GM23248 (cell line): ENCODE measurements around the gene TGM2. TPM values are rescaled to one million over a fixed set of nuclear protein-coding genes. Genes with fewer than 3 reads are reported as not detected.

Experiments used
- DNase-seq: peaks from one replicate; pipeline ENCODE4 v3.0.0-alpha.2; 2015
- H2AFZ ChIP-seq: fragments of 200-600 bp; sonication (generic); 2 replicates; pipeline ENCODE4 v1.6.1; 2016; ENCODE audit warnings: antibody characterized with exemption
- H3F3A ChIP-seq: fragments of 200-600 bp; sonication (generic); 2 replicates; pipeline ENCODE4 v1.6.1; 2016; ENCODE audit warnings: mild to moderate bottlenecking, antibody characterized with exemption, mixed run types; ENCODE audit not compliant: insufficient read depth
- H3K27ac ChIP-seq: fragments of 200-600 bp; sonication (generic); 2 replicates; pipeline ENCODE4 v1.5.1; 2016; ENCODE audit warnings: mild to moderate bottlenecking
- H3K27me3 ChIP-seq: fragments of 200-600 bp; sonication (generic); replicated peaks from 2 replicates; pipeline ENCODE4 v1.6.1; 2016; ENCODE audit warnings: mild to moderate bottlenecking; ENCODE audit not compliant: insufficient read depth
- H3K36me3 ChIP-seq: fragments of 200-600 bp; sonication (generic); 2 replicates; pipeline ENCODE4 v1.6.1; 2016; ENCODE audit warnings: low read depth, mild to moderate bottlenecking
- H3K4me1 ChIP-seq: fragments of 200-600 bp; sonication (generic); 2 replicates; pipeline ENCODE4 v1.6.1; 2016; ENCODE audit warnings: mild to moderate bottlenecking; ENCODE audit not compliant: insufficient read depth
- H3K4me2 ChIP-seq: fragments of 200-600 bp; sonication (generic); one replicate; pipeline ENCODE4 v1.6.1; 2016; ENCODE audit warnings: mild to moderate bottlenecking; ENCODE audit not compliant: unreplicated experiment
- H3K4me3 ChIP-seq: fragments of 200-600 bp; sonication (generic); 2 replicates; pipeline ENCODE4 v1.5.1; 2016; ENCODE audit warnings: mild to moderate bottlenecking
- H3K79me2 ChIP-seq: fragments of 200-600 bp; sonication (generic); 2 replicates; pipeline ENCODE4 v1.6.1; 2016; ENCODE audit warnings: mild to moderate bottlenecking; ENCODE audit not compliant: insufficient read depth
- H3K9ac ChIP-seq: fragments of 200-600 bp; sonication (generic); 2 replicates; pipeline ENCODE4 v1.6.1; 2016; ENCODE audit warnings: mild to moderate bottlenecking
- H3K9me2 ChIP-seq: fragments of 200-600 bp; sonication (generic); 2 replicates; pipeline ENCODE4 v1.6.1; 2016; ENCODE audit warnings: mixed run types, mild to moderate bottlenecking, moderate library complexity; ENCODE audit not compliant: insufficient read depth
- H3K9me3 ChIP-seq: fragments of 200-600 bp; sonication (generic); one replicate; pipeline ENCODE4 v1.6.1; 2017; ENCODE audit warnings: low read depth
- H4K20me1 ChIP-seq: fragments of 200-600 bp; sonication (generic); 2 replicates; pipeline ENCODE4 v1.6.0; 2016; ENCODE audit not compliant: insufficient read depth
- EZH2 ChIP-seq: fragments of 200-600 bp; sonication (generic); IDR thresholded peaks from 2 replicates; pipeline ENCODE4 v1.6.1; 2018; ENCODE audit warnings: antibody characterized with exemption, mild to moderate bottlenecking; ENCODE audit not compliant: insufficient read depth, poor library complexity, severe bottlenecking
- EZH2phosphoT487 ChIP-seq: fragments of 200-600 bp; sonication (generic); IDR thresholded peaks from 2 replicates; pipeline ENCODE4 v1.6.1; 2018; ENCODE audit warnings: antibody characterized with exemption, moderate library complexity, mild to moderate bottlenecking, low read depth; ENCODE audit not compliant: insufficient read depth
- WGBS, 2 experiments: methylation state at CpG; one replicate each; pipeline ENCODE4 v1.1.6; 2015 to 2017; ENCODE audit warnings: low lambda C conversion rate in 2 of 2, low coverage in 1 of 2; ENCODE audit errors: missing lambda C conversion rate in 2 of 2; 5-methylcytosine and 5-hydroxymethylcytosine counted together
- in situ Hi-C: fragments of 300-500 bp; cut with MboI; formaldehyde crosslinking; loops from 2 replicates; pipeline ENCODE4 v1.15.0; 2020
- polyA plus RNA-seq: library from polyadenylated mRNA; unstranded; fragments of >200 nt; fragmentation: Nextera tagmentation; extraction: Ambion mirVana; gene quantifications from 2 replicates; pipeline ENCODE4 v1.2.1, GENCODE V29; 2016
- total RNA-seq: library from RNA; depleted of rRNA; stranded (reverse); fragments of >200 nt; shearing (Covaris generic); gene quantifications from 2 replicates; pipeline ENCODE4 v1.2.3, GENCODE V29; 2014

TGM2 gene
- total and polyA plus RNA-seq, 2 experiments from 2014 or later, result 254 to 311 TPM

DNA sequence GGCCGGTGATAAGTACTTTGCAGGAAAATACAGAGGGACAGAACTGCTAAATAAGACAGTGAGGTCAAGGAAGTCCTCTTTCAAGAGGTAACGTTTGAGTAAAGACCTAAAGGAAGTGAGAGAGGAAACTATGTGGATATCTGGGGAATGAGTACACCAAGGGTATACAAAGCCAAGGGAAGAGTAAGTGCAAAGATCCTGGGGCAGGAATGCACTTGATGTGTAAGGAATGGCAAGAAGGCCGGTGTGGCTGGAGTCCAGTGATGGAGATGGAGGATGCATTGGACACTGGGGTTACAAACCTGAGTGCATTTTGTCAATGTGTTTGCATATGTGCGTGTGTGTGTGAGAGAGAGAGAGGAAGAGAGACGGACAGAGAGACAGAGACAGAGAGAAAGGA, 32.1 kb upstream of the TGM2 start:
- peak overlapping the region; percentile 55; the same call in 1 of the 2 replicates for H3K27ac ChIP-seq
- H3K27me3 ChIP-seq, result no peaks in the 10 kb centered on the region
- H3F3A ChIP-seq, result peaks cover 6% of the 10 kb centered on the region; the same call in 1 of the 2 replicates
- H3K4me2 ChIP-seq, result no peak overlapping the region
- 80 to 94% methylated on average over 5 of the region's 5 CpGs for WGBS, 2 experiments
- no peaks in the 10 kb centered on the region for H4K20me1 ChIP-seq
- no peaks in the 10 kb centered on the region for H3K36me3 ChIP-seq
- no peaks in the 10 kb centered on the region for H3K9me3 ChIP-seq
- H3K4me1 ChIP-seq, result peaks cover 17% of the 10 kb centered on the region; the same call in 1 of the 2 replicates
- no peak overlapping the region for H3K9ac ChIP-seq
- in situ Hi-C loops, result no loop called here
- H2AFZ ChIP-seq, result no peak overlapping the region
- TF ChIP-seq EZH2phosphoT487, result no peak
- no peak for TF ChIP-seq EZH2
- no peak overlapping the region for H3K4me3 ChIP-seq
- no peak for DNase-seq
- H3K9me2 ChIP-seq, result no peaks in the 10 kb centered on the region
- H3K79me2 ChIP-seq, result no peaks in the 10 kb centered on the region

- no peaks in the 10 kb centered on the region for H3K36me3 ChIP-seq
- H3K9ac ChIP-seq, result 0 out of 2 replicates have a peak overlapping the region, but pooled peaks have one; percentile 27
- H3K4me2 ChIP-seq, result no peak overlapping the region
- in situ Hi-C loops, result no loop called here
- H3K9me3 ChIP-seq, result no peaks in the 10 kb centered on the region
- peaks cover 16% of the 10 kb centered on the region; the same call in 1 of the 2 replicates for H3K4me1 ChIP-seq
- no peaks in the 10 kb centered on the region for H3K79me2 ChIP-seq
- H4K20me1 ChIP-seq, result no peaks in the 10 kb centered on the region
- no peaks in the 10 kb centered on the region for H3K27me3 ChIP-seq
- peak overlapping the region; percentile 55 for H3K27ac ChIP-seq
- H3K4me3 ChIP-seq, result no peak overlapping the region
- peak; percentile 83 for DNase-seq
- H3F3A ChIP-seq, result peaks cover 2% of the 10 kb centered on the region; the same call in 1 of the 2 replicates
- no peak overlapping the region for H2AFZ ChIP-seq
- TF ChIP-seq EZH2phosphoT487, result no peak
- no peak for TF ChIP-seq EZH2
- WGBS, 2 experiments, result 50 to 78% methylated on average over 5 of the region's 5 CpGs
- no peaks in the 10 kb centered on the region for H3K9me2 ChIP-seq
Measured at GRCh38 chr20:38196592-38196991, 31.5 kb upstream of the TGM2 start.

DNA sequence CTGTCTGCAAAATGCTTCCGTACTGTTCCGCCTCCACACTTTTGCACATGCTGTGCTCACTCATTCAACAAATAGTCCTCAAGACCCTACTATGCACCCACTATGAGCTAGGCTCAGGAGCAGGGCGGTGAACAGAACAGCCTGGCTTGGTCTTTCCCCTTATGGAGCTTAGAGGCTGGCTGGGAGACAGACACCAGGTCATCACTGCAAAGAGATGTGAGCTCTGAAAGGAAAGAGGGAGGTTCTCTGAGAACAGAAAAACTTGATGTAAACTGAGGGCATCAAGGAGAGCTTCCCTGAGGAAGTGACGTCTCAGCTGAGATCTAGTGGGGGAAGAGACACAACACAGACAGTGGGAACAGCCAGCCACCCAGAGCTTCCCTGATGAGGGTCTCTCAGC, 31.0 kb upstream of the TGM2 start:
- Histone ChIP-seq H3K9ac (no peak overlapping the region), H3K27ac (peak overlapping the region; percentile 55), H3K79me2 (no peaks in the 10 kb centered on the region), H3K9me2 (no peaks in the 10 kb centered on the region), H3K4me2 (no peak overlapping the region), H3K4me1 (peaks cover 12% of the 10 kb centered on the region; the same call in 1 of the 2 replicates), H2AFZ (no peak overlapping the region), H4K20me1 (no peaks in the 10 kb centered on the region), H3K4me3 (no peak overlapping the region), H3K27me3 (no peaks in the 10 kb centered on the region), H3K36me3 (no peaks in the 10 kb centered on the region), H3K9me3 (no peaks in the 10 kb centered on the region), H3F3A (no peaks in the 10 kb centered on the region; the same call in 1 of the 2 replicates)
- TF ChIP-seq EZH2phosphoT487 (no peak), EZH2 (no peak)
- WGBS, 2 experiments, result 96% methylated on average over 4 of the region's 4 CpGs
- no peak for DNase-seq
- in situ Hi-C loops, result no loop called here

DNA sequence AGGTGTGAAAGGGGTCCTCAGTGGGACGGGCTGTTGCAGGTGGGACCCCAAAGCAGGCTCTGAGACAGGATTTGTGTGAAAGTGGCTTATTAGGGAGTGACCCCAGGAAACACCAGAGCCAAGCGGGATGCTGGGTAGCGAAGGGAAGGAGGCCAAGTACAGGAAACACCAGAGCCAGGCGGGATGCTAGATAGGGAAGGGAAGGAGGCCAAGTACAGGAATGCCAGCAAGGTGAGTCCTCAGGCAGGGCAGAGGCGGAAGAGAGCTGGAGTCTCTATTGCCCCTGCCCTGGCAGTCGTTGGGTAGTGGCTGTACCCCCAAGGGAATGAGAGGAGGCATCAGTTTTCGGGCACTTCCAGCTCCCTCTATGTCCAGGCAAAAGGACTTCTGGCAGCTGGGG, 30.5 kb upstream of the TGM2 start:
- H3K4me1 ChIP-seq, result peaks cover 10% of the 10 kb centered on the region; the same call in 1 of the 2 replicates
- TF ChIP-seq EZH2, result no peak
- TF ChIP-seq EZH2phosphoT487, result no peak
- DNase-seq, result no peak

More for the DNA sequence above, 30.5 kb upstream of the TGM2 start:
- H3K27ac ChIP-seq, result no peak overlapping the region
- no peak overlapping the region for H3K4me3 ChIP-seq
- in situ Hi-C loops, result no loop called here
- WGBS, 2 experiments, result 77 to 81% methylated on average over 7 of the region's 7 CpGs
- H4K20me1 ChIP-seq, result no peaks in the 10 kb centered on the region
- H3K36me3 ChIP-seq, result no peaks in the 10 kb centered on the region
- H3K9ac ChIP-seq, result no peak overlapping the region
- H3K4me2 ChIP-seq, result no peak overlapping the region
- H3K9me3 ChIP-seq, result no peaks in the 10 kb centered on the region
- H3K9me2 ChIP-seq, result no peaks in the 10 kb centered on the region
- H3K79me2 ChIP-seq, result no peaks in the 10 kb centered on the region
- H2AFZ ChIP-seq, result no peak overlapping the region
- H3K27me3 ChIP-seq, result no peaks in the 10 kb centered on the region
- H3F3A ChIP-seq, result no peaks in the 10 kb centered on the region
